Suprapubic skin (tissue), 4 donors: ENCODE results near the gene C2CD4B. TPM values are rescaled to one million over a fixed set of nuclear protein-coding genes. Genes with fewer than 3 reads are reported as not detected.

Experiments used
- DNase-seq, 2 donors: peaks; one replicate each; pipeline ENCODE4 v3.0.0-alpha.2; 2019; ENCODE audit warnings: low spot score in 2 of 2
- H3K27ac ChIP-seq: fragments of 200-600 bp; sonication (generic); one replicate; pipeline ENCODE4 v1.5.1; 2019
- H3K27me3 ChIP-seq: fragments of 200-600 bp; sonication (generic); one replicate; pipeline ENCODE4 v1.5.1; 2019
- H3K36me3 ChIP-seq: fragments of 200-600 bp; sonication (generic); one replicate; pipeline ENCODE4 v1.5.1; 2019
- H3K4me1 ChIP-seq: fragments of 200-600 bp; sonication (generic); one replicate; pipeline ENCODE4 v1.5.1; 2019
- H3K4me3 ChIP-seq: fragments of 200-600 bp; sonication (generic); one replicate; pipeline ENCODE4 v1.5.1; 2019; ENCODE audit warnings: mild to moderate bottlenecking
- H3K9me3 ChIP-seq: fragments of 200-600 bp; sonication (generic); one replicate; pipeline ENCODE4 v1.5.1; 2019
- EP300 ChIP-seq: sonication (generic); formaldehyde crosslinking; IDR thresholded peaks from one replicate; pipeline ENCODE4 v1.6.1; 2017; ENCODE audit warnings: antibody characterized with exemption
- POLR2A ChIP-seq, 2 donors: fragments of 450-650 bp; IDR thresholded peaks; one replicate each; pipeline ENCODE4 v1.6.1; 2017; ENCODE audit warnings: antibody characterized with exemption in 2 of 2, mild to moderate bottlenecking in 2 of 2, moderate library complexity in 2 of 2
- POLR2AphosphoS5 ChIP-seq, 3 donors: sonication (generic); formaldehyde crosslinking; IDR thresholded peaks; one replicate each; pipeline ENCODE4 v1.6.1; 2017; ENCODE audit warnings: antibody characterized with exemption in 3 of 3
- WGBS: methylation state at CpG from one replicate; pipeline ENCODE4 v1.1.5; 2018; 5-methylcytosine and 5-hydroxymethylcytosine counted together
- total RNA-seq, 4 donors: library from RNA; depleted of rRNA; stranded (reverse); fragments of >200 nt; gene quantifications; one replicate each; pipeline ENCODE4 v1.1.0, GENCODE V29; 2016
- TF ChIP-seq, protein P1 (sequence below), 2 donors: fragments of 200-600 bp in 1 of 2; fragments of 450-650 bp in 1 of 2; sonication (generic) in 1 of 2; IDR thresholded peaks; one replicate each; pipeline ENCODE4 v1.5.1; 2016 to 2019; ENCODE audit warnings: antibody characterized with exemption in 2 of 2, mild to moderate bottlenecking in 1 of 2, moderate library complexity in 1 of 2

The C2CD4B gene
- total RNA-seq, 4 donors from 2014 or later = 0.64 to 5.7 (median 3.3) TPM

DNA sequence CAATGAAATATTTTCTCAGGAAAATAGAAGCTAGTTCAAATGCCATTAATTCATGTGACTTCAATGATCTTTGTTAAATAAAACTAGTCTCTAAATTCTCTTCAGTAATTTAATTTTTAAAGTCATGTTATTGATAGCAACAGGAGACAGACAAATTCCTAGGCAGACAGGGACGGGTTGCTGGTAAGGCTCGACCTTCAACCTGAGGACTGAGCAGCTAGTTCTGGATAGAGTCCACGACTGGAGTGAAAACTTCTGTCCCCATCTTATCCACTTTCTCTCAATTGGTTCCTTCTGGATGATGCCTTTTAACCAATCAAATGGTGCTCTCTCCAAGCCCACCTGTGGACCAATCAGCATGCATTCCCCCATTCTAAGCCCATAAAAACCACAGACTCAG lies 43.8 kb upstream of the C2CD4B start:
- H3K27ac ChIP-seq = peak overlapping the region; percentile 82
- no peaks in the 10 kb centered on the region for H3K36me3 ChIP-seq
- no peaks in the 10 kb centered on the region for H3K27me3 ChIP-seq
- no peak for DNase-seq
- H3K4me1 ChIP-seq = no peaks in the 10 kb centered on the region
- no peak overlapping the region for H3K4me3 ChIP-seq
- TF ChIP-seq POLR2AphosphoS5 (IDR thresholded peaks at IDR 0.05) (no peak), EP300 (no peak), POLR2A (IDR thresholded peaks at IDR 0.05) (no peak)
- TF ChIP-seq, protein P1, sequence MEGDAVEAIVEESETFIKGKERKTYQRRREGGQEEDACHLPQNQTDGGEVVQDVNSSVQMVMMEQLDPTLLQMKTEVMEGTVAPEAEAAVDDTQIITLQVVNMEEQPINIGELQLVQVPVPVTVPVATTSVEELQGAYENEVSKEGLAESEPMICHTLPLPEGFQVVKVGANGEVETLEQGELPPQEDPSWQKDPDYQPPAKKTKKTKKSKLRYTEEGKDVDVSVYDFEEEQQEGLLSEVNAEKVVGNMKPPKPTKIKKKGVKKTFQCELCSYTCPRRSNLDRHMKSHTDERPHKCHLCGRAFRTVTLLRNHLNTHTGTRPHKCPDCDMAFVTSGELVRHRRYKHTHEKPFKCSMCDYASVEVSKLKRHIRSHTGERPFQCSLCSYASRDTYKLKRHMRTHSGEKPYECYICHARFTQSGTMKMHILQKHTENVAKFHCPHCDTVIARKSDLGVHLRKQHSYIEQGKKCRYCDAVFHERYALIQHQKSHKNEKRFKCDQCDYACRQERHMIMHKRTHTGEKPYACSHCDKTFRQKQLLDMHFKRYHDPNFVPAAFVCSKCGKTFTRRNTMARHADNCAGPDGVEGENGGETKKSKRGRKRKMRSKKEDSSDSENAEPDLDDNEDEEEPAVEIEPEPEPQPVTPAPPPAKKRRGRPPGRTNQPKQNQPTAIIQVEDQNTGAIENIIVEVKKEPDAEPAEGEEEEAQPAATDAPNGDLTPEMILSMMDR (IDR thresholded peaks at IDR 0.05) = no peak
- WGBS = 86% methylated on average over 3 of the region's 3 CpGs
- H3K9me3 ChIP-seq = peaks cover 2% of the 10 kb centered on the region

DNA sequence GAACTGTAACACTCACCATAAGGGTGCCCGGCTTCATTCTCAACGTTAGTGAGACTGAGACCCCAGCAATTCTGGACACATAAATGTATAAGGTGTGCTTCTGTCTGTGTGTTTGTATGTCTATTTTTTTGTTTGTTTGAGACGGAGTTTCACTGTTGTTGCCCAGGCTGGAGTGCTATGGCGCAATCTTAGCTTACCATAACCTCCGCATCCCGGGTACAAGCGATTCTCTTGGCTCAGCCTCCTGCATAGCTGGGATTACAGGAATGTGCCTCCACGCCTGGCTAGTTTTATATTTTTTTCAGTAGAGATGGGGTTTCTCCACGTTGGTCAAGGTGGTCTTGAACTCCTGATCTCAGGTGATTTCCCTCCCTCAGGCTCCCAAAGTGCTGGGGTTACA lies 43.3 kb upstream of the C2CD4B start:
- Histone ChIP-seq H3K27ac (no peak overlapping the region), H3K4me3 (no peak overlapping the region)
- 89% methylated on average over 9 of the region's 9 CpGs for WGBS

DNA sequence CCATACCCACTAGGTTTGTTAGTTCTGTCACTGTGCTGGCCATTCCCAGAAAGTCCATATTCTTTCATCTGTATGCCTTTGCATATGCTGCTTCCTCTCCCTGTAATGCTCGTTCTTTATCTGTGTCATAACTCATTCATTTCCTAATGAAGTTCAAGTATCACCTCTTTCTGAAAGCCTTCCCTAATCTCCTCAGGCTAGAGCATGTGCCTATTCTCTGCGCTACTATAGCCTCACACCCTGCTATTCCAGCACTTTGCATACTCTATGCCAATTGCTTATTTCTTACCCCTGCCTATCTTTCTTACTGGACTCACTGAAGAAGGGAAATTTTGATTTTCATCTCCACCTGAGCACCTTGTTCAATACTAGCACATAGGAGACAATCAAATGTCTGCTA lies 25.6 kb upstream of the C2CD4B start:
- H3K4me1 ChIP-seq = peaks cover 4% of the 10 kb centered on the region
- H3K27me3 ChIP-seq = peaks cover 12% of the 10 kb centered on the region
- no peaks in the 10 kb centered on the region for H3K9me3 ChIP-seq
- no peak overlapping the region for H3K4me3 ChIP-seq
- no peaks in the 10 kb centered on the region for H3K36me3 ChIP-seq
- 58% methylated on average over 2 of the region's 2 CpGs for WGBS
- no peak for DNase-seq
- H3K27ac ChIP-seq = no peak overlapping the region
- TF ChIP-seq, protein P1 (IDR thresholded peaks at IDR 0.05) = no peak

More for the DNA sequence above, 43.3 kb upstream of the C2CD4B start:
- Histone ChIP-seq H3K27me3 (no peaks in the 10 kb centered on the region), H3K9me3 (peaks cover 2% of the 10 kb centered on the region), H3K36me3 (no peaks in the 10 kb centered on the region), H3K4me1 (no peaks in the 10 kb centered on the region)
- TF ChIP-seq POLR2AphosphoS5 (IDR thresholded peaks at IDR 0.05) (no peak), EP300 (no peak), POLR2A (IDR thresholded peaks at IDR 0.05) (no peak)
- TF ChIP-seq, protein P1 (IDR thresholded peaks at IDR 0.05) = no peak
- DNase-seq = no peak

DNA sequence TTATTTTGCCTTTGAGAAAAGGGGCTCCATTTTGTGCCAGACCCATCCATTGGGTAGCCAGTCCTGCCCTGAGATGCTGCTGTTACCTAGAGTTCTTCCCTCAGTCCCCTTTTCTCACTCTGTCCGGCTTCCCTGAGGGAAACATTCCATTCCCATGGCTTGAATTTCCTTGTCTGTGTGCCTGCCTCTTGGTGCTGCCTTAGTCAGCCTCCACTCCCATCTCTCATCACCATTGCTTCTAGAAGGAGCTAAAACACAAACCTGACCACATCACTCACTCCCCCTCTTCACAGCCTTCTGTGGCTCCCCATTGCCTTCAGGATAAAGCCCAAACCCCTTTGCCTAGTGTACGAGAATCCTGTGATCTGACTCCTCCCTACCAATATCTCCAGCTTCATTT lies 25.2 kb upstream of the C2CD4B start:
- no peaks in the 10 kb centered on the region for H3K36me3 ChIP-seq
- peaks cover 4% of the 10 kb centered on the region for H3K4me1 ChIP-seq
- H3K27me3 ChIP-seq = peaks cover 12% of the 10 kb centered on the region
- no peak overlapping the region for H3K4me3 ChIP-seq
- no peak for TF ChIP-seq POLR2A (IDR thresholded peaks at IDR 0.05)
- no peak for TF ChIP-seq POLR2AphosphoS5 (IDR thresholded peaks at IDR 0.05)
- TF ChIP-seq, protein P1 (IDR thresholded peaks at IDR 0.05) = no peak
- TF ChIP-seq EP300 = no peak
- no peak for DNase-seq
- H3K9me3 ChIP-seq = no peaks in the 10 kb centered on the region
- WGBS = 53% methylated on average over 2 of the region's 2 CpGs
- H3K27ac ChIP-seq = no peak overlapping the region

DNA sequence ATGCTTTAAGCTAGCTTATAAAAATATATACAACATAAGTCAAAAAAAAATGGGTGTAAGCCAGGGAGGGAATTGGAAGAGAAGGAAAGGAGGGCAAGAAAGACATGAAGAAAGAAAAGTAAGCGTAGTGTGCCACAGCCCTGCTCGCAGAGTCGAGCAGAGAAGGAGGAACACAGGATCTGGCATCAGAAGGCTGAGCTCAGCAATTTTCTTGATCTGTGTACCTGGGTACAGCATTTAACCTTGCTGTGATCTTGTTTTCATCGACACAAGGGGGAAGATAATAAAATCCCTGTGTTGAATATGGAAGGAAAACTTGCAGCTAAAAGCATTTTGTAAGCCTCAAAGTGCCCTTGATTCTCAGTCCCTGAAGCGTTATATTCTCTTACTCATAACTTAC lies 23.7 kb upstream of the C2CD4B start:
- Histone ChIP-seq H3K36me3 (no peaks in the 10 kb centered on the region), H3K9me3 (no peaks in the 10 kb centered on the region), H3K27me3 (peaks cover 12% of the 10 kb centered on the region), H3K4me1 (peaks cover 4% of the 10 kb centered on the region), H3K4me3 (no peak overlapping the region), H3K27ac (no peak overlapping the region)
- TF ChIP-seq, protein P1 (IDR thresholded peaks at IDR 0.05) = no peak
- TF ChIP-seq POLR2A (IDR thresholded peaks at IDR 0.05) (no peak), POLR2AphosphoS5 (IDR thresholded peaks at IDR 0.05) (no peak), EP300 (no peak)
- no peak for DNase-seq
- WGBS = 86% methylated on average over 5 of the region's 5 CpGs
